T47D (cell line): ENCODE data around the gene FYN.
"Not testable (repeated sequence)": the region's sequence is repeated elsewhere in the genome, so short reads cannot be mapped to it uniquely, and the experiment has no call there.

Experiments
- DNase-seq, 2 experiments: peaks; one replicate each; pipeline versions ENCODE4 v3.0.0 to v3.0.0-alpha.2; 2011 to 2012; ENCODE audit warnings: low read depth in 1 of 2, low spot score in 1 of 2
- JUND ChIP-seq: IDR thresholded peaks from 2 replicates; pipeline ENCODE4 v1.6.1; 2012; ENCODE audit warnings: low read depth
- in situ Hi-C: cut with HindIII; loops from 2 replicates; pipeline ENCODE4 v1.10.0; 2016; ENCODE audit warnings: low sequenced_read_pairs, low pct_unique_long_range_greater_than_20kb

The FYN gene

DNA sequence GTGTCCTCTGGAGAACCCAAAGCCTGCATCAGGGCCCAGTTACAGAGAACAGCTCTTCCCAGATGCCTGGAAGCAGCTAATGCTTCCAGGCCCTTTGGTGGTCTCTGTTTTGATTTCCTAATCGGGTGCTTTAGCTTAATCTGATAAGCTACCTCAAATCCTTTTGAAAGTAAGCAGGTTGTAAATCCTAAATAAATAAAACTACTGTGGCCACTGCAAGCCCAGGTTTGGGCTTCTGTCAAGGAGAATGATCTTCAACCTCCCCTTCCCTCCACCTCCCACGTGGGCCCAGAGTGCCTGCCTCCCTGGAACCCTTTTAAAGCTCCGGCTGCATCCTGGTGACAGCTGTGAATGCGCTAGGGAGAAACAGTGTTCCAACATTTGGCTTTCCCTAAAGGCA lies 25.2 kb upstream of the FYN start:
- TF ChIP-seq JUND, result no peak
- in situ Hi-C loops, result no loop called here
- DNase-seq, result no peak

DNA sequence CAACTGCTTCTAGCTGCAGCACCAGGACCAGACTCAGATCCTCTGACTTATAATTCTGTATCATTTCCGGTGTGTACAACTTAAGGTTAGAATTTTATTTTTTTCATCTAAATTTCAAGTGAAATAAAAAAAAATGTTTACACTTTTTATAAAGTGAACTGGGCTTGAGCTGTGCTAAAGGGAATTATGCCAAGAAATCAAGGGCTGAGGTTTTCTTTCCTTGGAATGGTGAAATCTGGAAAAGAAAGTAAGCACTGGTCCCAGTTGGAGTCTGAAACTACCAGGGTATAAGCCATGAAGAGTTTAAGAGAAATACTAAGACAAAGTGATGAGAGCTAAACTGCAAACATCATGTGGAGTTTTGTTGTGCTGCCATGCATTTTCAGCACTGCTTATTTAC lies 21.7 kb upstream of the FYN start:
- TF ChIP-seq JUND, result no peak
- in situ Hi-C loops, result no loop called here

GRCh38 chr6:111894272-111894671 lies 21.0 kb upstream of the FYN start:
- DNase-seq, result no peak
- no peak for TF ChIP-seq JUND
- in situ Hi-C loops, result no loop called here

More for the DNA sequence above, 21.7 kb upstream of the FYN start:
- DNase-seq, result no peak

GRCh38 chr6:111892431-111892830 lies 19.2 kb upstream of the FYN start:
- in situ Hi-C loops, result no loop called here
- DNase-seq, result no peak

DNA sequence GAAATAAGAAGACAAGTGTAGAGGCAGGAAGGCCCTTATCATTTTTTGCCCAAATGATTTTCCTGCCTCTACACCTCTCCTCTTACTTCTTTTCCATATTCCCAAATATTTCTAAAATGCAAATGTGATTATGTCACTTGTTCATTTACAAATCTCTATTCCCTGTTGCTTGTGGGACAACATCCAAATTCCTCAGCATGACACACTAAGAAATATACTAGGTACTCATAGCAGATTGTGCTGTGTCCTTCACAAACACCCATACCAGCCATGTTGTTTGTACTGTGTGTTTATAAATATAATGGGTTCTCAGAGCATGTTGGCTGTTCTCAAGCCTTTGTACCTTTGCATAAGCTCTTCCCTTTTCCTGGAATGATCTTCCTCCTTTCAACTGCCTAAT lies 17.7 kb upstream of the FYN start:
- in situ Hi-C loops, result no loop called here
- no peak for TF ChIP-seq JUND
- DNase-seq, result no peak

More at GRCh38 chr6:111892431-111892830, 19.2 kb upstream of the FYN start:
- no peak for TF ChIP-seq JUND

GRCh38 chr6:111888928-111889695 lies 15.9 kb upstream of the FYN start:
- DNase-seq, result no peak
- in situ Hi-C loops, result no loop called here
- no peak for TF ChIP-seq JUND

- DNase-seq, in situ Hi-C loops: not testable (repeated sequence)
These were observed 13.5 kb upstream of the FYN start for GRCh38 chr6:111886793-111887192.

- in situ Hi-C loops, result no loop called here
- no peak for DNase-seq
- TF ChIP-seq JUND, result no peak
These were observed 12.2 kb upstream of the FYN start for GRCh38 chr6:111885373-111886027.

DNA sequence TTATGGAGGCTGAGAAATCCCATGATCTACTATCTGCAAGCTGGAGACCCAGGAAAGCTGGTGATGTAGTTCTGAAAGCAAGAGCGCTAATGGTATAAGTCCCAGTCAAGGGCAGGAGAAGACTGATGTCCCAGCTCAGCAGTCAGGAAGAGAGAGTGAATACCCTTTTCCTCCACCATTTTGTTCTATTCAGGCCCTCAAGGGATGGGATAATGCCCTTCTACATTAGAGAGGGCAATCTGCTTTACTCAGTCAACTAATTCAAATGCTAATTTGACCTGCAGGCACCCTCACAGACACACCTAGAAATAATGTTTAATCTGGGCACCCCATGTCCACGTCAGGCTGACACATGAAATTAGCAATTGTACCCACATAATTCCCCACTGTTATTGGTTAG lies 10.8 kb upstream of the FYN start:
- no peak for DNase-seq
- in situ Hi-C loops, result no loop called here
- no peak for TF ChIP-seq JUND

- in situ Hi-C loops, result no loop called here
These were observed 7.1 kb upstream of the FYN start for GRCh38 chr6:111880181-111880888.

GRCh38 chr6:111875741-111876140 lies 2.5 kb upstream of the FYN start:
- no peak for TF ChIP-seq JUND
- DNase-seq, result no peak
- in situ Hi-C loops, result no loop called here

More at GRCh38 chr6:111880181-111880888, 7.1 kb upstream of the FYN start:
- DNase-seq, result no peak
- TF ChIP-seq JUND, result no peak

DNA sequence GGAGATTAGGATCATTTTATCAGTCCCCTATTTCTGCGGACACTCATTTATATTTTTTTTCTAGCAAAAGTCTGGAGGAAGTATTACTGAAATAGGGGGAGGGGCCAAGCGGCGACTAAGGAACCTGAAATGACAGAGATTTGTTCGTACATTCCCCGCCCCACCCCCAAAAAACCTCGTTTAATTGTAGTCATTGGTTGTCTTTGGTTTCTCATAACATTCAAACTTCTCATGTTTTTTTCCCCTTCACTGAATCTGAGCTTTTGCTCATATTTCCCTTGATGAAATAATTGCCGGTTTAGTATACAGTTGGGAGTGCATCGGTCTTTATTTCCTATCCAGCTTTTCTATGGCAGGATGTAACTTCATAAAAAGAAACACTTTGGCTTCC lies 768 bp upstream of the FYN start:
- no peak for DNase-seq
- in situ Hi-C loops, result no loop called here
- no peak for TF ChIP-seq JUND
